SK-N-MC (cell line): ENCODE measurements around the gene FUCA1.

Experiments
- EZH2 ChIP-seq: fragments of 200-600 bp; sonication (generic); IDR thresholded peaks from one replicate; pipeline ENCODE4 v1.6.1; 2017; ENCODE audit warnings: antibody characterized with exemption
- FOXP2 ChIP-seq: optimal IDR thresholded peaks from 2 replicates; pipeline ENCODE3; 2011; ENCODE audit warnings: mild to moderate bottlenecking, moderate library complexity; ENCODE audit not compliant: insufficient read depth; ENCODE audit errors: extremely low read length, control extremely low read depth
- POLR2AphosphoS5 ChIP-seq: IDR thresholded peaks from 2 replicates; pipeline ENCODE4 v1.6.1; 2012; ENCODE audit warnings: mild to moderate bottlenecking, low read depth, low read length, borderline replicate concordance

GRCh38 chr1:23824711-23825075, 43.4 kb downstream of the FUCA1 start:
- TF ChIP-seq POLR2AphosphoS5 (no peak), FOXP2 (no peak), EZH2 (no peak)
